GM15510 (cell line): ENCODE data around the gene APCS.

ENCODE experiments used
- POLR2A ChIP-seq: IDR thresholded peaks from 3 replicates; pipeline ENCODE4 v1.6.1; 2011; ENCODE audit warnings: borderline replicate concordance; ENCODE audit not compliant: insufficient read length; ENCODE audit errors: extremely low read depth

Gene APCS

DNA sequence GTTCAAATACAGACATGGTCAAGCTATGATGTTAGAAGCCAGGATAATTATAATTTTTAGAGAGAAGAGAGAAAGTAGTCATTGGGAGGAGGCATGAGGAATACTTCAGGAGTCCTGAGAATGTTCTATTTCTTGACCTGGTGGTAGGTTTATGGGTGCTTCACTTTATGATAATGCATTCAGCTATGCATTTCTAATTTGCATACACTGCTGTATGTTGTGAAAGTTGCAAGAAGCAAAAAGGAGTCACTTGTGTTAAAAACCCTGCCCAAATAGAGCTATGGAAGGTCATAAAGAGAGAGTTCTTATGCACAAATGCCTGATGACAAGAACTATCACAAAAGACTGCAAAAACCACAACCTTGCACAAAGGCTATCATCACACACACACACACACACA lies 45.3 kb downstream of the APCS start:
- no peak for TF ChIP-seq POLR2A
